NCI-H748 treated with DMSO at 0.1 percent for 48 hours (cell line): ENCODE results near the gene SEM1.
A peak's percentile ranks its signal among the peaks of the same experiment; 100 is the strongest.
"Not testable (repeated sequence)": the region's sequence is repeated elsewhere in the genome, so short reads cannot be mapped to it uniquely, and the experiment has no call there.

Experiments
- DNase-seq: peaks from one replicate; lab custom pipeline; 2025; lab: John Stamatoyannopoulos, UW

SEM1 gene

DNA sequence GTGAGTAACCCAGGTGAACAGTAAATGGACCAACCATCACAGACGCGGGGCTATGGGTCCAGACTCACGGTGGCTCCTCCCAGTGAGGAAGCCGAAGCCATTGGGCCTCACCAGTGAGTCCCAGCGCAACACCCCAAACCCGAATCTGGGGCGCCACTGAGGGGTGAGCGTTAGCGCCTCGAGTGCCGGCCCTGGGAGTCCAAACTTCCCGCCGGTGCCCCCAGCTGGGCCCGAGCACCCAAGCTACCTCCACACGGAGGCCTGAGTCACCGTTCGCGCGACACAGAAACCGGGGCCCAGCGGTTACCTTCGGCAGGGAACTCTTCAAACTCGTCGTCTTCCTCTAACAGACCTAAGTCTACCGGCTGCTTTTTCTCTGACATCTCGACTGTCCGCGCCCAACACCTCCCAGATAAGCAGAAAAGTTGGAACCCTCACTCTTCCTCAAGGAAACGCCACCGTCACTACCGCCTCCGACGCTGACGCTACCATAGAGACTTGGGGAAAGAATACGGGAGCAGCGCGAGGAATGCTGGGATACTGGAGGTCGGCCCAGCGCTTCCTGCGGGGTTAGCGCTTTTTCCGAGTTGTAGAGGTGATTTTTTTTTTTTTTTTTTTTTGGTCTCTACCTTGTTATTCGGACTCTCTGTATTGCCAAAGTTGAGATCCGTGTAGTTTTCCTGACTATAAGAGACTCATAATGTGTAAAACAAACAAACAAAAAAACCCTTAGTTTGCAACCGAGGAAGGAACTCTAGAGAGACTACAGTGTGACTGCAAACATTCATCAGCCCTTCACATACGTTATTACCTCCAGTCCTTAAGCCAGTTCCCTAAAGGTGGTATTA lies at the start of gene SEM1:
Gene SEM1 (minus strand): TSS at position 466 of the 848 bp plus-strand sequence. CDS start 83 bp downstream, at position 383.
- DNase-seq = peak; percentile 70

DNA sequence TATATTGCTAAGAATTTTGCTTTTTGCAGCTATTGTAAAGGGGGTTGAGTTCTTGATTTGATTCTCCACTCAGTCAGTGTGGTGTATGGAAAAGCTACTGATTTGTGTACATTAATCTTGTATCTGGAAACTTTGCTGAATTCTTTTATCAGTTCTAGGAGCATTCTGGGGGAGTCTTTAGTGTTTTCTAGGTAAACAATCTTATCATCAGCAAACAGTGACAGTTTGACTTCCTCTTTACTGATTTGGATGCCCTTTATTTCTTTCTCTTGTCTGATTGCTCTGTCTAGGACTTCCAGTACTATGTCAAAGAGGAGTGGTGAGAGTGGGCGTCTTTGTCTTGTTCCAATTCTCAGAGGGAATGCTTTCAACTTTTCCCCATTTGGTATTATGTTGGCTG lies 48.2 kb upstream of the SEM1 start:
- DNase-seq = not testable (repeated sequence)

DNA sequence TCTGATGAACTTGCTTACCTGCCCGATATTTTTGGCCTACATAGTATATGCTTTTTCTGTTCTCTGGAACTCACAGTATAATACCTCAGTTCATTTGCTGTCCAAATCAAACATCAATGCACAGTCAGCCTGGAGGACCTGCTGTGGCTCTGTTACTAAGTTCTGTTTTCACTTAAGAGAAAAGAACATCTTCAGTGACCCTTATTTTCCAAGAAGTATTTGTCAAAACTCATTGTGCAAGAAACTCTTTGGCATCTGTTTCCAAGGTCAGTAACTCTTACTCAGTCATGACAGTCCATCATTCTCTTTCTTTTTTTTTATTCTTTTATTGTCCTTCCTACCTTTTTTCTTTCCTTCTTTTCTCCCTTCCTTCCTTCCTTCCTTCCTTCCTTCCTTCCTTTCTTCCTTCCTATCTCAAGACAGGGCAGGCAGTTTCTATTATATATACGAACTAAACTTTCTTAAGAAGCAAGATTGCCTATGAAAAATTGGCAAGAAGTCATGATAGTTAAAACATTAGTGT lies 37.8 kb upstream of the SEM1 start:
- DNase-seq = no peak

DNA sequence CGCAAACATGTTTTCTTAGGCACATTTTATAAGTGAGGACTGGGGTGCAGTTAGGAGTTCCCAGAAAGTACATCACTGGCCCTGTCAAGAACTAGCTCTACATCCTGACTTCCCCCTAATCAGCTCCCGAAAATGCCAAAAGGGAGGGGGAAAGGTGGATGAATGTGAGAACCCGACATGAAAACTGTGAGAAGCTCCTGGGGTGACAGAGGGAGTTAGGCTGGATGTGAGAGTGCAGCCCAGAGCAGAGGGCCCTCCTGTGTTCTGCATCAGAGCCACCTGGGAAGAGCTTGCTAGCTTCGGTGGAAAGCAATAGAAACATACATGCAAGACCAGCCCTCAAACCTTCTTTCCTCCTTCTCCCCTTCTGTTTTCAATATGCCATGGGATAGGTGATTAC lies 30.5 kb upstream of the SEM1 start:
- DNase-seq = no peak

DNA sequence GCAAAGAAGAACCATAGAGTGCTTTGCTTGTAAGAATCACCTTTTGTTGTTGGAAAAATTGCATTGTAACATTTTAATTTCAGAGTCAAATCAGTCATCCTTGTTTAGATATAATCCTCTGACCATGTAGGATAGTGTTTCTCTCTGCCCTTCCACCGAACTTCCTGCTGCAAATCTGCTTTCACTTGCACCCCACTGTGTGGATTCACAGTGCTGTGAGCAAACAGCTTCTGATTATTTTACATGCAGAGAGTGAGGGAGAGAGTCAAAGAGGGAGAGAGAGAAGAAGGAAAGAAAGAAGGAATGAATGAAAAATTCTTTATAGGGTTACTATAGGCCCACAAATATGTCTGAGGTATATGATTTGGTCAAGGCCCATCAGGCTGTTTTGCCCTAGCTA lies 30.0 kb upstream of the SEM1 start:
- DNase-seq = peak; percentile 41

DNA sequence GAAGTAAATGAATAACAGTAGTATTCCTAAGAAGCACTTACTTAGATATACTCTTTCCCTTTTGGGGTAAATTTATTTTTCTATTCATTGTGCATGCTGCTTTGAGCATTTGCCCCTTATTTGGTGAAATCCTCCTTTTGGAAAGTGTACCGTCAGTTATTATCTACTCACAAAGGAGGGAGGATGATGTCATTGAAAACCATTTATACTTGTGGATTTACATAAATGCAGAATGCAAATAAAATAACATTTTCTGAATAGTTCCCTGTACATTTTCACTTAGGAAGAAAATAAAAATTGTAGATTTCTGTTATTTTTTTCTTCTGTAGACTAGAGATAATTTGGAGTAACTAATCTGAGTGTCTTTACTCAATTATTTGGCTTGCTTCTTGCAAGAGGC lies 29.5 kb upstream of the SEM1 start:
- no peak for DNase-seq

DNA sequence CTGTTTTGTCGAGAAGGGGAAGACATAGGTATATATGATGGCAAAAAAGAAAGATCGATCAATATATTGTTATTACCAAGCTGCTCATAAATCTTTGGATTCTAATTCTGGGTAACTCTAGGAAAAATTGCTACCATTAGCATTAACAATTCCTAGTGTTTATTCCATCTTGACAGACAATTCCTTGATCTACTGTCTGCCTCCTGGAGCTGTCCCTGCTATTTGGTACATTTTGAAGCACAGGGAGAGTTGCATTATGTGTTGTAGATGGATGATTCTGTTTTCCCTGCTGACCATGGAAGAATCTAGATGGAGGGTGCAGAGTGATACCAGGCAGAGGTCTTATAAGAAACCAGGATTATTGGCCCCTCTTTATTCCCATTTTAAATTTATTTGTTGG lies 29.1 kb upstream of the SEM1 start:
- no peak for DNase-seq

DNA sequence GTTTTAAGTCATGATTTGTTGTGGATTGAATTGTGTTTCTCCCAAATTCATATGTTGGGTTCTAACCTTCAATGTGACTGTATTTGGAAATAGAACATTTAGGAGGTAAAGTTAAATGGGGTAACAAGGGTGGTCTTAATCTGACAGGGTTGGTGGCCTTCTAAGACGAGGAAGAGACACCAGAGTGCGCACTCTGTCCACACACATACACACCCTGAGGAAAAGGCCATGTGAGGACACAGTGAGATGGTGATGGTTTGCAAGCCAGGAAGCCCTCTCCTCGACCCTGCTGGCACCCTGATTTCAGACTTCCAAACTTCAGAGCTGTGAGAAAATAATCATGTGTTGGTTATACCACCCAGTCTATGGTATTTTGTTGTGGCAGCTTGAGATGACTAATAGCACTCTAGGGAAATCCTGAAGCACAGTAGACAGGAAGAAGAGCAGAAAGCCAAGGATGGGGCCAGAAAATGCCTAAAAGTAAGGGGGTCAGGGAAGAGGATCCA lies 28.0 kb upstream of the SEM1 start:
- DNase-seq = no peak

DNA sequence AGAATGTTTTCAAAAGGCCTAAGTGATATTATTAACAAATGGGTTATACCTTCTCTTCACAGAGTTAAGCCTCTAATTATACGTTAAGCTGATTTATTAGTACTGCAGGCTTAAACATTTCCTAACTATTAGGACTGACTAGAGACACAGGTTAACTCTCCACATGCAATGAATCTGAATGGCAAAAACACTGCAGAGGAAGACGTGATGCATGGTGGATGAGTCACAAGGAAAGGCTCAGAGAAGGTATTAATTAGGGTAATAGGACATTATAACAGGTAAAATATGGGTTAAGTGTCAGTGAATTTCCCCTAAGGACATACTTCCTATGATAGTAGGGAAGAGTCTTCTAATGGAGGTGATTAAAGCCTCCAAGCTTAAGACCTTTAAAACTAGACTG lies 24.7 kb upstream of the SEM1 start:
- no peak for DNase-seq

DNA sequence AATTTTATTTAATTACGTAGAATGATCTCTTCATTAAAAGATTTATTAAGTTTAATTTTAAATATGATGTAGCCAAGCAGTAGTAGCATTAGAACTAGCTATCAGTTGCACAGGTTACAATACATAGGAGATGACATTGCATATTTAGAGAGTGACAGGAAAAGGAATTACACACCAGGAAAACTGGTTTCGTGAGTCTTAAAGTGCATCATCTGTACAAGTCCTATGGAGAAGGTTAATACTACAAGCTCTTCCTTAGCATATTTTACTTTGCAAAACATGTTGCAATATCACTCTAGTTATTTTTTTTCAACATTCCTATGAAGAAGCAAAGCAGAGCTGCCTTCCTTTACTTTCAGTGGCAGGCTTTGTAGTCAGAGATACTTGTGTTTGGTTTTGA lies 20.2 kb upstream of the SEM1 start:
- DNase-seq = no peak

DNA sequence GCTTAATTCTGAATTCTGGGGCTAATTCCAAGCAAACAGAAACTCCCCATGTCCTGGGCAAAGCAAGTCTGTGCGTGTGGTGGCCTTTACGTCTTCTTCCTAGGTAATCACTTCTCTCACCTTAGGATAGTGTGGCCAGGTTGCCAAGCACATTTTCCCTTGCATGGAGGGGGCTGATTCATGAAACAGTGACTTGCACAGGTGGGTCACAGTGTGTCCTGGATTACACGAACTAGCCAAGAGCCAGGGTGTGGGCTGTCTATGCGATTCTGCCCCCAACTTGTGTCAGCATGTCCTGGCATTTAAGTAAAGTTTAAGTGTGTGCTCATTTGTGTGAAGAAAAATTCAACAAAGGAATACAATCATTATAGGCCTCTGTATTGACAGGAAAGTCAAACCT lies 18.5 kb upstream of the SEM1 start:
- DNase-seq = no peak

DNA sequence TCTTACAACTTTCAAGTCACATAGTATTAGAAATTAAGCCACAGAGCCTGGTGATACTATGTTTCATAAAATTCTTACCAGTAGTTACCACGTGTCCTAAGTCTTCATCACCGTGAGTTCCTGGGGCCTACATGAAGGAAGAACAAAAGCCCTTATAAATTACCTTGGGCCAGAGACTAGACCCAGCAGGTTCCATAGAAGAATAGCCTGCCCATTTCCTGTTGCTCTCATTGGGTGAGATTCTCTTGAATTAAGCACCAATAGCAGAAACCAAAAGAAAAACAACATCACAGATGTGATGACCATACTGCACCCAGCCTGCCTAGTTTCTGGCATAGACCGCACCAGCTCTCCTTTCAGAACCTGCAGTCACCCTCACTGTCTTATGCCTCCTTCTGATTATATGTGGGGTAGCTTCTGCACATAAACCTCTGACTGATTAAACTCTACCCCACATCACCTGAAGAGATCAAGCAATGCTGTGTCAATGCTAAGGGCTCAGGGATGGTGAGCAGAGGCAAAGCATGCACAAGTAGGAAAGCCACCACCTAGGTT lies 18.0 kb upstream of the SEM1 start:
- no peak for DNase-seq

DNA sequence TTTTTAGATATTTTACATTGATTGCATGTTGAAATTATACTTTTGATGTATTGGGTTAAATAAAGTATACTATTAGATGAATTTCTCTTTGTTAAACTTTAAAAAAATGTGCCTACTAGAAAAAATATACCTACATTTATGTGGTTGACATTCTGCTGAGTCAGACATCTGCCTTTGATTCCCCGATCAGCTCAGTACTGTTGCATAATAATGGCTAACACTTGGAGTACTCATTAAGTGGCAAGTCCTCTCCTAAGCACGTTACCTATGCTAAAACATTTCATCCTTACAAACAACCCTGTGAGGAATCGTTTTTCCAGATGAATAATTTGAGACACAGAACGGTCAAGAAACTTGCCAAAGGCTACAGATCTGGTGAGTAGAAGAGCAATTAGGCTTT lies 14.0 kb upstream of the SEM1 start:
- DNase-seq = no peak

DNA sequence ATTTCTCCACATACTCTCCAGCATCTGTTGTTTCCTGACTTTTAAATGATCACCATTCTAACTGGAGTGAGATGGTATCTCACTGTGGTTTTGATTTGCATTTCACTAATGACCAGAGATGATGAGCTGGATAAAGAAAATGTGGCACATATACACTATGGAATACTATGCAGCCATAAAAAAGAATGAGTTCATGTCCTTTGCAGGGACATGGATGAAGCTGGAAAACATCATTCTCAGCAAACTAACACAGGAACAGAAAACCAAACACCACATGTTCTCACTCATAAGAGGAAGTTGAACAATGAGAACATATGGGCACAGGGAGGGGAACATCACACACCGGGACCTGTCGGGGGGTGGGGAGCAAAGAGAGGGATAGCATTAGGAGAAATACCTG lies 13.3 kb upstream of the SEM1 start:
- not testable (repeated sequence) for DNase-seq

DNA sequence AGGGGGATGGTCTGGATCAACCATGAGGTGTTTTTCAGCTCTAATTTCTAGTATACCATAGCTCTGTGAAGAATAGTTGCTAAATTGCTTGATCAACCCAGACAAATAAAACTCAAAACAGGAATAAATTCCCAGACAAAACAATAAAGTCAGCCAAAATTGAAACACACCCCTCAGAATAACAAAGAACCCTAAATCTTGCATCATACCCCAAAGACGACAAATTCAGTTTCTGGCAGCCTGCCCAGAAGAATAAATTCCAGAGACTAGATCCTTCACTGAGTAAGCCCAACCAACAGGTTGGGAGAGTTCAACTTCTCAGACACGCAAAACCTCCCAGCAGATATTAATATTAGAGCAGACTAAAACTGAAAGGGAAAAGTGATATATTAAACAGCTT lies 11.2 kb upstream of the SEM1 start:
- no peak for DNase-seq

DNA sequence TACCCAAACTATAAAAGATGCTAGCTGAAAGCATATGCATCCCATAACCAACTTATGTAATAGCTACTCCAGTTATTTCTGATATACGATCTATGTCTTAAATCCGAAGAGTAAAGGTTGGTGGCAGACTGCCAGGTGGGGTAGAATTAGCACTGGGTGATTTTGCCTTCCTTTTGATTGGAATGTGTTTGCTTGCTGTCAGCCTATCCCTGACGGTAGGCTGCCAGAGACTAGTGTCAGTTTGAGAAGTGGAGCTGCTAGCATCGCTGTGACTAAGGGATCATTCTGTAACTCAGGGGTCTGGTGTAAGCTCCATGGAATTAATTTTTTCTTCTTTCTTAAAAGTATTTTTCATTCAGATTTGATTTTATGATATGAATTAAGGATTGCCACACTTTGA lies 9.5 kb upstream of the SEM1 start:
- DNase-seq = peak; percentile 40

DNA sequence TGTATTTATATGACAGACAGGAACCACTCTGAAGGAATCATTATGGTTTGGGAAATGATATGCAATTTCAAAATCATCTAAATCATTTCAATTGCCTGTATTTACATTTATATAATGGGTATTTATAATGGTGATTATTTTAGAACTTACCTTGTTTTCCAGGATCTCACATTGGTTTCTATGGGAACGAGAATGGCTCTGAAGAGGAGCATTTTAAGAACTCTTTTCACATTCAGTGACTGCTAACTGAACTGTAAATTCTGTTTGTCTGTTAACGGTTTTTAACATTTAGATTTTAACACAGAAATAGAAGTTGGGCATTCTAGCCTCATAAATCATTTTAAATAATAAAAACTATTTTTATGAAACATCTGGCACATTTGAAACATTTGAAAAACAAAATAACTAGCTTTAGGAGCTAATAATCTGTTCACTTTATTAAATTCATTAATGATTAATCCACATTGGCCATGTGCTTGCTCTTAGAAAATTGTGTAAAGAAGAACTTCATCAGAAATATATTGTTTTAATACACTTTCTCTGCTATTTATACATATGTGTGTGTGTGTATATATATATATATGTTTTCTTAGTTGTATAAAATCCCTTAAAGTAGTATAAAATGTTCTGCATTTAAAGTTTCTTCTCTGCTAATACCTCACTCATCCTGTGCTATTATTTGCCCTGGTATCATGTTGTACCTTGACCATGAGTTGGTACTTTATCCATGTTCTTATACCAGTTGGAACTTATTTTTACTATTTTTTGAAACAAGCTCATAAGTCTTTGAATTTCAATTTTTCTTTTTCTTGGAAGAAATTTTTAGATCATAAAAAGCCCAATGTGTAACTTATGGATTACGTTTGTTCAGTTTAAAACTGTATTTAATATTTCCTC lies 8.7 kb upstream of the SEM1 start:
- DNase-seq = no peak

DNA sequence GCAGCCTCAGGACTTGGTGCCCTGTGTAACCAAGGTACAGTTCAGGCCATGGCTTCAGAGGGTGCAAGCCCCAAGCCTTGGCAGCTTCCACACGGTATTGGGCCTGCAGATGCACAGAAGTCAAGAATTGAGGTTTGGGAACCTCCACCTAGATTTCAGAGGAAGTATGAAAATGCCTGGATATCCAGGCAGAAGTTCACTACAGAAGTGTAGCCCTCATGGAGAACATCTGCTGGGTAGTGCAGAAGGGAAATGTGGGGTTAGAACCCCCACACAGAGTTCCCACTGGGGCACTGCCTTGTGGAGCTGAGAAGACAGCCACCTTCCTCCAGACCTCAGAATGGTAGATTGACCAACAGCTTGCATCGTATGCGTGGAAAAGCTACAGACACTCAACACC lies 3.4 kb upstream of the SEM1 start:
- DNase-seq = no peak

DNA sequence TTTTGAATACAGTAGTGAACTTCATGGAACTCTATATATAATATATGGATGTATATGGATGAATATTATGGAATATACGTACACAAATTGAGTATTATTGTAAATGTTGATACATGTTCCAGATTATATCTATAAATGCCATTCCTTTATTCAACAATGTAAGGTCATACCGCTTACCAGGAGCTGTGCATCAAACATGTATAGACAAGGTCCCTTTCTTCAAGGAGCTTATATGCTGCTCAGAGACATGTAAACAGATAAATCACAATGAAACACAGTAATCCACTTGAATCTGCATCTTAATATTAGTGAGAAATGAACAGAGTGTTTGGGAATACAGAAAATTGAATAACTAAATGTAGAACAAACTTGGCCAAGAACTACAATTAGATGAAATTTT lies 898 bp upstream of the SEM1 start:
- DNase-seq = no peak

DNA sequence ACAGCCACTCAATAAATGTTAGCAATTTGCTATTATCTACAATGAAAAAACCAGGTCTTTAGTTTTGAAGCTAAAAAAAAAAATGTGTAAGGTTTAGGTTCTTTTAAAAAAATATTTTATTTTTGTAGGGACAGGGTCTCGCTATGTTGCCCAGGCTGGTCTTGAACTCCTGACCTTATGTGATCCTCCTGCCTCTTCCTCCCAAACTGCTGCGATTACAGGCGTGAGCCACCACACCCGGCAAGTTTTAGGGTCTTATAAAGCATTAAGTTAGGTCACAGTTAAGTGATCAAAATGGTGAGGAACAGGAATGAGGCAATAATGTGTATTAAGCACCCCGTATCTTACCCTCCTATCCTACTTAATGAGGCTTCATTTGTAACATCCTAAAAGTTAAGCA lies 774 bp downstream of the SEM1 start:
- no peak for DNase-seq

DNA sequence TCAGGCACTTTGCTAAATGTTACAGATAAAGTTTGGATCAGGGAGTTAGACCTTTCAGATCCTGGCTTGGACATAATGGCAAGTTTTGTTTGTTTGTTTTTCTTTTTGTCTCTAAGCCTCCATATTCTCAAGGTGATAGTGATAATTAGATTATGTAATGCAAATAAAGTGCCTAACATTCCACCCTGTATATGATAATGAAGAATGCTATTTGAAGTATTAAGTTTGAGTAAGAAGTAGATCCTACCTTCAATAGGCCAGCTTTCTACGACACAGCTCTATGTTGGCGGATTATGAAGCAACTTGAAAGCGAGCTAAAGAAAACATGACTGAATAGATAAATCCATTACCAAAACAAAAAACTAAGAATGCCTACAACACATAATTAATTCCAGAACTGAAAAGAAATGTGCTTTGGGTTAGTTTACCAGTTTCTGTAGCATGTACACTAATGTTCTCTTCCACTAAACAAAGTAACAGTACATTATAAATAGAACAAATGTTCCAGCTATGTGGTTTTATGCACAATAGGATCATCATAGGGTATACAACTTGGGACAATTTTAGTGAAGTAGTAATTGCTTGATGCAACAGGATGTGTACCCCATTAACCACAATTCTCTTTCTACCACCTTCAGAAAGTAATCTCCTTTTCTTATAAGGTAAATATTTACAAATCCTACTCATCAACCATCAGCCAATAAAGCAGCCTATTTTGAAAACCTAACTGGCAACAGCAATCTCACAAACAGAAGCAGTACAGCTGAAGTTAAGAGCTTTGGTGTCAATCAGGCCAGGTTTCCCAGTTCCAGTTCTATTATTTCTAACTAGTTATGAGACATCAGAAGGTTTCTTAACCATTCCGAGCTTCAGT lies 1.5 kb downstream of the SEM1 start:
- peak; percentile 35 for DNase-seq
